Retinal pigment epithelial cell (primary cell): ENCODE measurements around the gene GPR39.

ENCODE experiments used
- DNase-seq: peaks from one replicate; pipeline ENCODE4 v3.0.0-alpha.2; 2010; ENCODE audit warnings: low read depth
- H3K4me3 ChIP-seq: 2 replicates; pipeline ENCODE4 v1.5.1; 2011; ENCODE audit warnings: mild to moderate bottlenecking, low read length, control low read depth, moderate library complexity
- CTCF ChIP-seq: conservative IDR thresholded peaks from 2 replicates; pipeline ENCODE4 v1.5.1; 2011; ENCODE audit warnings: low read depth, low read length, control low read depth, inconsistent platforms

The GPR39 gene

GRCh38 chr2:132484144-132484543, 67.5 kb downstream of the GPR39 start:
- no peak overlapping the region for H3K4me3 ChIP-seq
- DNase-seq, result no peak
- TF ChIP-seq CTCF, result no peak

GRCh38 chr2:132488491-132488890, 71.9 kb downstream of the GPR39 start:
- H3K4me3 ChIP-seq, result no peak overlapping the region
- DNase-seq, result no peak
- no peak for TF ChIP-seq CTCF

GRCh38 chr2:132489150-132489549, 72.5 kb downstream of the GPR39 start:
- no peak for TF ChIP-seq CTCF
- DNase-seq, result no peak
- H3K4me3 ChIP-seq, result no peak overlapping the region

GRCh38 chr2:132495881-132496280, 79.3 kb downstream of the GPR39 start:
- no peak for DNase-seq
- no peak overlapping the region for H3K4me3 ChIP-seq
- no peak for TF ChIP-seq CTCF

- no peak for DNase-seq
- no peak overlapping the region for H3K4me3 ChIP-seq
- TF ChIP-seq CTCF, result no peak
Measured at GRCh38 chr2:132496555-132496954, 80.0 kb downstream of the GPR39 start.

GRCh38 chr2:132497591-132497990, 81.0 kb downstream of the GPR39 start:
- no peak for TF ChIP-seq CTCF
- H3K4me3 ChIP-seq, result no peak overlapping the region
- no peak for DNase-seq

GRCh38 chr2:132503701-132504100, 87.1 kb downstream of the GPR39 start:
- no peak for DNase-seq
- TF ChIP-seq CTCF, result no peak
- H3K4me3 ChIP-seq, result no peak overlapping the region
